ENCODE data around the gene GALNT6. TPM values are rescaled to one million over a fixed set of nuclear protein-coding genes. Genes with fewer than 3 reads are reported as not detected.

GALNT6 gene
- total RNA-seq, 1 donor from 2014 or later, result 4.9 TPM

GRCh38 chr12:51404627-51405026 lies 13.4 kb upstream of the GALNT6 start:
- DNase-seq, result no peak

- no peak for DNase-seq
Measured at GRCh38 chr12:51403681-51404136, 12.5 kb upstream of the GALNT6 start.

GRCh38 chr12:51403159-51403558 lies 12.0 kb upstream of the GALNT6 start:
- no peak for DNase-seq

- no peak for DNase-seq
Measured at GRCh38 chr12:51401900-51402299, 10.7 kb upstream of the GALNT6 start.

- DNase-seq, result no peak
Measured at GRCh38 chr12:51401486-51401885, 10.3 kb upstream of the GALNT6 start.

GRCh38 chr12:51401020-51401419 lies 9.8 kb upstream of the GALNT6 start:
- DNase-seq, result no peak

GRCh38 chr12:51399891-51400290 lies 8.7 kb upstream of the GALNT6 start:
- DNase-seq, result no peak

GRCh38 chr12:51397670-51398069 lies 6.5 kb upstream of the GALNT6 start:
- DNase-seq, result no peak

- DNase-seq, result no peak
Measured at GRCh38 chr12:51395283-51396230, 4.4 kb upstream of the GALNT6 start.

GRCh38 chr12:51393676-51394545 lies 2.7 kb upstream of the GALNT6 start:
- DNase-seq, result no peak

- no peak for DNase-seq
Measured at GRCh38 chr12:51392556-51393237, 1.5 kb upstream of the GALNT6 start.

- DNase-seq, result no peak
Measured at GRCh38 chr12:51390891-51391282, 319 bp downstream of the GALNT6 start.

- no peak for DNase-seq
Measured at GRCh38 chr12:51390457-51390856, 749 bp downstream of the GALNT6 start.

GRCh38 chr12:51389302-51389999 lies 1.8 kb downstream of the GALNT6 start:
- no peak for DNase-seq

GRCh38 chr12:51388846-51389245 lies 2.4 kb downstream of the GALNT6 start:
- no peak for DNase-seq

GRCh38 chr12:51388069-51388799 lies 3.0 kb downstream of the GALNT6 start:
- no peak for DNase-seq

- DNase-seq, result no peak
Measured at GRCh38 chr12:51386351-51386750, 4.9 kb downstream of the GALNT6 start.

GRCh38 chr12:51383269-51383905 lies 7.8 kb downstream of the GALNT6 start:
- no peak for DNase-seq

- no peak for DNase-seq
Measured at GRCh38 chr12:51382173-51382572, 9.0 kb downstream of the GALNT6 start.

Data from skin of body (tissue), 2 donors.